HepG2 (cell line): ENCODE data around the gene HOXD1. TPM values are rescaled to one million over a fixed set of nuclear protein-coding genes. Genes with fewer than 3 reads are reported as not detected.
A peak's percentile ranks its signal among the peaks of the same experiment; 100 is the strongest.

ENCODE experiments used
- AGO2 ChIP-seq: fragments of 200-400 bp; formaldehyde crosslinking; optimal IDR thresholded peaks from 2 replicates; pipeline ENCODE3; 2017; ENCODE audit warnings: mild to moderate bottlenecking, low read depth, low read length, moderate library complexity
- ARNTL ChIP-seq: sonication (generic); formaldehyde crosslinking; IDR thresholded peaks from 2 replicates; pipeline ENCODE4 v1.4.0; 2020; ENCODE audit warnings: mild to moderate bottlenecking, missing genetic modification reagents
- CENPT ChIP-seq: sonication (generic); formaldehyde crosslinking; IDR thresholded peaks from 2 replicates; pipeline ENCODE4 v1.8.0; 2022; ENCODE audit warnings: low read depth, mild to moderate bottlenecking, moderate library complexity, missing genetic modification reagents
- KDM3A ChIP-seq: IDR thresholded peaks from 2 replicates; pipeline ENCODE4 v1.6.1; 2018; ENCODE audit warnings: low read depth, missing compliant biosample characterization
- MTF2 ChIP-seq: sonication (generic); formaldehyde crosslinking; IDR thresholded peaks from 2 replicates; pipeline ENCODE4 v1.5.0; 2020; ENCODE audit warnings: missing genetic modification reagents, borderline replicate concordance
- SPEN ChIP-seq: sonication (generic); formaldehyde crosslinking; IDR thresholded peaks from 2 replicates; pipeline ENCODE4 v1.5.1; 2020; ENCODE audit warnings: low read depth, mild to moderate bottlenecking, missing genetic modification reagents
- ZBTB38 ChIP-seq: sonication (generic); formaldehyde crosslinking; IDR thresholded peaks from 2 replicates; pipeline ENCODE4 v1.5.1; 2020; ENCODE audit warnings: mild to moderate bottlenecking, missing genetic modification reagents
- ZMYM3 ChIP-seq: sonication (generic); formaldehyde crosslinking; IDR thresholded peaks from 2 replicates; pipeline ENCODE4 v1.5.1; 2020; ENCODE audit warnings: mild to moderate bottlenecking, missing genetic modification reagents
- ZNF761 ChIP-seq: sonication (generic); formaldehyde crosslinking; conservative IDR thresholded peaks from 2 replicates; pipeline ENCODE4 v1.4.0; 2020; ENCODE audit warnings: mild to moderate bottlenecking, missing genetic modification reagents
- ZNF790 ChIP-seq: sonication (generic); formaldehyde crosslinking; IDR thresholded peaks from 2 replicates; pipeline ENCODE4 v1.8.0; 2022; ENCODE audit warnings: missing genetic modification reagents, mild to moderate bottlenecking, borderline replicate concordance
- ZNF839 ChIP-seq: sonication (generic); formaldehyde crosslinking; IDR thresholded peaks from 2 replicates; pipeline ENCODE4 v1.4.0; 2020; ENCODE audit warnings: missing genetic modification reagents, mild to moderate bottlenecking, borderline replicate concordance
- ZSCAN29 ChIP-seq: sonication (generic); formaldehyde crosslinking; conservative IDR thresholded peaks from 2 replicates; pipeline ENCODE4 v1.4.0; 2020; ENCODE audit warnings: mild to moderate bottlenecking, missing genetic modification reagents
- polyA plus RNA-seq, 8 experiments: library from polyadenylated mRNA; depleted of rRNA in 3 of 8; stranded (reverse) in 7 of 8; unstranded in 1 of 8; fragments of >200 nt; fragmentation: Illumina TruSeq in 4 of 8; extraction: Trizol in 4 of 8; gene quantifications; 2 replicates each; pipeline versions ENCODE4 v1.2.1 to v1.2.3, GENCODE V29; 2011 to 2016; ENCODE audit warnings: low read depth in 4 of 8, missing spikeins in 1 of 8, mixed read lengths in 1 of 8; ENCODE audit not compliant: insufficient read depth in 1 of 8
- total RNA-seq, 5 experiments: library from RNA; depleted of rRNA; stranded (reverse); fragments of >200 nt; fragmentation: Illumina TruSeq; extraction: Trizol; gene quantifications; 2 replicates each; pipeline ENCODE4 v1.2.3, GENCODE V29; 2016; ENCODE audit warnings: low read depth in 1 of 5
- TF ChIP-seq, protein P1 (sequence below): sonication (generic); formaldehyde crosslinking; IDR thresholded peaks from 2 replicates; pipeline ENCODE4 v1.4.0; 2020; ENCODE audit warnings: missing genetic modification reagents, mild to moderate bottlenecking, borderline replicate concordance
- TF ChIP-seq, protein P2 (sequence below): sonication (generic); formaldehyde crosslinking; IDR thresholded peaks from 2 replicates; pipeline ENCODE4 v1.5.0; 2020; ENCODE audit warnings: missing genetic modification reagents
- TF ChIP-seq, protein P3 (sequence below): sonication (generic); formaldehyde crosslinking; IDR thresholded peaks from 2 replicates; pipeline ENCODE4 v1.5.1; 2020; ENCODE audit warnings: missing genetic modification reagents, mild to moderate bottlenecking, borderline replicate concordance
- TF ChIP-seq, protein P4 (sequence below): IDR thresholded peaks from 2 replicates; pipeline ENCODE4 v1.6.1; 2012; ENCODE audit warnings: low read depth, low read length, improper control_type of control experiment

HOXD1 gene
- total and polyA plus RNA-seq, 2 of the 13 experiments (the other 11 are each of a cell fraction or from before 2014, with no cell fraction given) = 10.0 to 22.3 TPM

DNA sequence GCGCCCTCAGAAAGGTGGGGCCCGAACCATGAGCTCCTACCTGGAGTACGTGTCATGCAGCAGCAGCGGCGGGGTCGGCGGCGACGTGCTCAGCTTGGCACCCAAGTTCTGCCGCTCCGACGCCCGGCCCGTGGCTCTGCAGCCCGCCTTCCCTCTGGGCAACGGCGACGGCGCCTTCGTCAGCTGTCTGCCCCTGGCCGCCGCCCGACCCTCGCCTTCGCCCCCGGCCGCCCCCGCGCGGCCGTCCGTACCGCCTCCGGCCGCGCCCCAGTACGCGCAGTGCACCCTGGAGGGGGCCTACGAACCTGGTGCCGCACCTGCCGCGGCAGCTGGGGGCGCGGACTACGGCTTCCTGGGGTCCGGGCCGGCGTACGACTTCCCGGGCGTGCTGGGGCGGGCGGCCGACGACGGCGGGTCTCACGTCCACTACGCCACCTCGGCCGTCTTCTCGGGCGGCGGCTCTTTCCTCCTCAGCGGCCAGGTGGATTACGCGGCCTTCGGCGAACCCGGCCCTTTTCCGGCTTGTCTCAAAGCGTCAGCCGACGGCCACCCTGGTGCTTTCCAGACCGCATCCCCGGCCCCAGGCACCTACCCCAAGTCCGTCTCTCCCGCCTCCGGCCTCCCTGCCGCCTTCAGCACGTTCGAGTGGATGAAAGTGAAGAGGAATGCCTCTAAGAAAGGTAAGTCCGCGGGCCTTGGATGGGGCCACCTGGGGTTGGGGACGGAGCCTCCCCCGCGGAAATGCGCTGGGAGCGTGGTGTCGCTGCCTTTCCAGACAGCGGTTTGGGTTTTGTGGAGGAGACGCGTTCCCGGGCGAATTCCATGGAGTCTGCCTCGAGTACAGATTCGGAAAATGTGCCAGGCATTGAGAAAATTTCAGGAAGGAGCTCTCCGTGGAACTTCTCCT is 559 bp downstream of the HOXD1 start (continued):
- TF ChIP-seq, protein P1, sequence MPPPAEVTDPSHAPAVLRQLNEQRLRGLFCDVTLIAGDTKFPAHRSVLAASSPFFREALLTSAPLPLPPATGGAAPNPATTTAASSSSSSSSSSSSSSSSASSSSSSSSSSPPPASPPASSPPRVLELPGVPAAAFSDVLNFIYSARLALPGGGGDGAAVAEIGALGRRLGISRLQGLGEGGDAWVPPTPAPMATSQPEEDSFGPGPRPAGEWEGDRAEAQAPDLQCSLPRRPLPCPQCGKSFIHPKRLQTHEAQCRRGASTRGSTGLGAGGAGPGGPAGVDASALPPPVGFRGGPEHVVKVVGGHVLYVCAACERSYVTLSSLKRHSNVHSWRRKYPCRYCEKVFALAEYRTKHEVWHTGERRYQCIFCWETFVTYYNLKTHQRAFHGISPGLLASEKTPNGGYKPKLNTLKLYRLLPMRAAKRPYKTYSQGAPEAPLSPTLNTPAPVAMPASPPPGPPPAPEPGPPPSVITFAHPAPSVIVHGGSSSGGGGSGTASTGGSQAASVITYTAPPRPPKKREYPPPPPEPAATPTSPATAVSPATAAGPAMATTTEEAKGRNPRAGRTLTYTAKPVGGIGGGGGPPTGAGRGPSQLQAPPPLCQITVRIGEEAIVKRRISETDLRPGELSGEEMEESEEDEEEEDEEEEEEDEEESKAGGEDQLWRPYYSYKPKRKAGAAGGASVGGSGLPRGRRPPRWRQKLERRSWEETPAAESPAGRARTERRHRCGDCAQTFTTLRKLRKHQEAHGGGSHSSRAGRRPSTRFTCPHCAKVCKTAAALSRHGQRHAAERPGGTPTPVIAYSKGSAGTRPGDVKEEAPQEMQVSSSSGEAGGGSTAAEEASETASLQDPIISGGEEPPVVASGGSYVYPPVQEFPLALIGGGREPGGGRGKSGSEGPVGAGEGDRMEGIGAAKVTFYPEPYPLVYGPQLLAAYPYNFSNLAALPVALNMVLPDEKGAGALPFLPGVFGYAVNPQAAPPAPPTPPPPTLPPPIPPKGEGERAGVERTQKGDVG (CRISPR knock-in tag) = peak; percentile 63; the same call in 1 of the 2 replicates
- TF ChIP-seq, protein P2, sequence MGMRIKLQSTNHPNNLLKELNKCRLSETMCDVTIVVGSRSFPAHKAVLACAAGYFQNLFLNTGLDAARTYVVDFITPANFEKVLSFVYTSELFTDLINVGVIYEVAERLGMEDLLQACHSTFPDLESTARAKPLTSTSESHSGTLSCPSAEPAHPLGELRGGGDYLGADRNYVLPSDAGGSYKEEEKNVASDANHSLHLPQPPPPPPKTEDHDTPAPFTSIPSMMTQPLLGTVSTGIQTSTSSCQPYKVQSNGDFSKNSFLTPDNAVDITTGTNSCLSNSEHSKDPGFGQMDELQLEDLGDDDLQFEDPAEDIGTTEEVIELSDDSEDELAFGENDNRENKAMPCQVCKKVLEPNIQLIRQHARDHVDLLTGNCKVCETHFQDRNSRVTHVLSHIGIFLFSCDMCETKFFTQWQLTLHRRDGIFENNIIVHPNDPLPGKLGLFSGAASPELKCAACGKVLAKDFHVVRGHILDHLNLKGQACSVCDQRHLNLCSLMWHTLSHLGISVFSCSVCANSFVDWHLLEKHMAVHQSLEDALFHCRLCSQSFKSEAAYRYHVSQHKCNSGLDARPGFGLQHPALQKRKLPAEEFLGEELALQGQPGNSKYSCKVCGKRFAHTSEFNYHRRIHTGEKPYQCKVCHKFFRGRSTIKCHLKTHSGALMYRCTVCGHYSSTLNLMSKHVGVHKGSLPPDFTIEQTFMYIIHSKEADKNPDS (CRISPR knock-in tag) = 0 out of 2 replicates have a peak, but pooled peaks have one; percentile 33
- no peak for TF ChIP-seq KDM3A (CRISPR knock-in tag)
- no peak for TF ChIP-seq MTF2
- 0 out of 2 replicates have a peak, but pooled peaks have one; percentile 49 for TF ChIP-seq ZNF839 (CRISPR knock-in tag)
- TF ChIP-seq ZSCAN29 (CRISPR knock-in tag) = no peak
- no peak for TF ChIP-seq ZNF790
- 0 out of 2 replicates have a peak, but pooled peaks have one; percentile 8 for TF ChIP-seq ARNTL (CRISPR knock-in tag)
- no peak for TF ChIP-seq AGO2
- TF ChIP-seq ZMYM3 (CRISPR knock-in tag) = no peak
- TF ChIP-seq ZNF761 = 0 out of 2 replicates have a peak, but pooled peaks have one; percentile 15
- TF ChIP-seq, protein P3, sequence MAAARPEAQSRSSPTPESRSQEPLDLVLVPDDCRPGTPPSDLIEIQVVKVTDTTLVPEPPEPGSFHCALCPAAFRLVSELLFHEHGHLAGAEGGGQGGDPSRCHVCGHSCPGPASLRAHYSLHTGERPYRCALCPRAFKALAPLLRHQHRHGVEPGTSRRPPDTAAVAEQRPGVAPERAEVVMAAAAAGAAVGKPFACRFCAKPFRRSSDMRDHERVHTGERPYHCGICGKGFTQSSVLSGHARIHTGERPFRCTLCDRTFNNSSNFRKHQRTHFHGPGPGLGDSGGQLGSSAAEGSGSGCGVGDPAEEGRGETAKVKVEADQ (CRISPR knock-in tag) = peak; percentile 43; the same call in 1 of the 2 replicates
- peak; percentile 98 for TF ChIP-seq ZBTB38
- TF ChIP-seq CENPT = peak; percentile 22; the same call in 1 of the 2 replicates
- TF ChIP-seq, protein P4, sequence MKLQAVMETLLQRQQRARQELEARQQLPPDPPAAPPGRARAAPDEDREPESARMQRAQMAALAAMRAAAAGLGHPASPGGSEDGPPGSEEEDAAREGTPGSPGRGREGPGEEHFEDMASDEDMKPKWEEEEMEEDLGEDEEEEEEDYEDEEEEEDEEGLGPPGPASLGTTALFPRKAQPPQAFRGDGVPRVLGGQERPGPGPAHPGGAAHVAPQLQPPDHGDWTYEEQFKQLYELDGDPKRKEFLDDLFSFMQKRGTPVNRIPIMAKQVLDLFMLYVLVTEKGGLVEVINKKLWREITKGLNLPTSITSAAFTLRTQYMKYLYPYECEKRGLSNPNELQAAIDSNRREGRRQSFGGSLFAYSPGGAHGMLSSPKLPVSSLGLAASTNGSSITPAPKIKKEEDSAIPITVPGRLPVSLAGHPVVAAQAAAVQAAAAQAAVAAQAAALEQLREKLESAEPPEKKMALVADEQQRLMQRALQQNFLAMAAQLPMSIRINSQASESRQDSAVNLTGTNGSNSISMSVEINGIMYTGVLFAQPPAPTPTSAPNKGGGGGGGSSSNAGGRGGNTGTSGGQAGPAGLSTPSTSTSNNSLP = no peak
- 0 out of 2 replicates have a peak, but pooled peaks have one; percentile 22 for TF ChIP-seq SPEN (CRISPR knock-in tag)
